ENCODE measurements around the gene CHMP6. TPM values are rescaled to one million over a fixed set of nuclear protein-coding genes. Genes with fewer than 3 reads are reported as not detected.
A peak's percentile ranks its signal among the peaks of the same experiment; 100 is the strongest.

The CHMP6 gene
- total RNA-seq, 4 donors from 2014 or later, result 19.8 to 36.7 (median 26.1) TPM

DNA sequence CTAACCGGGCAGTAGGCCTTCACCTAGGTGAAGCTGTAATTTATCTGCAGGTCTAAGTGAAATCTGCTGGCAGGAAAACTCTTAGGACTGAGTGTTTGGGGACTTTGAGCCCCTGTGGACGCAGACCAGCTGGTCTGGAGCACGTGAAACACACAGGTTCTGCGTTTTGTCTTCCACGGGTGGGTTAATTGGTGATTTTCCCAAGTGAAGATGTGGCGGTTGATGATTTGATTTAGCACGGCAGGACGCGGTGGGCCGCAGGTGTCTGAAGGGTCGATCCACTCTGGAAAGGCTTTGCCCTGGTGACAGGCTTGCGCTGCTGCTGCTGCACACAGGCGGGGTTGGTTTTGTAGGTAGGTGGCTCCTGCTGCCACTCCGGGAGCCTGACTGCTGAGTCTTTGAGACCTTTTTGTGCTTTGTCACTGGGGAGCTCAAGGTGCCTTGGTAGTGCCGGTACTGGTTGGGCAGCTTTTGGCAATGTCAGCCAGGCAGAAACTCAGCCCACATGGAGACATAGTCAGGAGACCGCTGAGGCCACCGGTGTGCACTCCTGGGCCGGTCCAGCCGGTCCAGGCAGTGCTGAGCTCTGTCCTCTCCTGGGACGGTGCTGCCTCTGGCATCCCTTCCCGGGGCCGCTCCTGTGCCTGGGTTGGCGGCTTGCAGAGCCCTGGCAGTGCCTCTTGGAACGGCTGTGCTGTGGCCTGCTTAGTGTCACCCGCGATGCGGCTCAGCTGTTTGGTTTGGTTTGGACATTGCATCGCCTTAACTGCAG is 45.6 kb downstream of the CHMP6 start:
- no peak for TF ChIP-seq POLR2A (IDR thresholded peaks at IDR 0.05)
- TF ChIP-seq, protein P1, sequence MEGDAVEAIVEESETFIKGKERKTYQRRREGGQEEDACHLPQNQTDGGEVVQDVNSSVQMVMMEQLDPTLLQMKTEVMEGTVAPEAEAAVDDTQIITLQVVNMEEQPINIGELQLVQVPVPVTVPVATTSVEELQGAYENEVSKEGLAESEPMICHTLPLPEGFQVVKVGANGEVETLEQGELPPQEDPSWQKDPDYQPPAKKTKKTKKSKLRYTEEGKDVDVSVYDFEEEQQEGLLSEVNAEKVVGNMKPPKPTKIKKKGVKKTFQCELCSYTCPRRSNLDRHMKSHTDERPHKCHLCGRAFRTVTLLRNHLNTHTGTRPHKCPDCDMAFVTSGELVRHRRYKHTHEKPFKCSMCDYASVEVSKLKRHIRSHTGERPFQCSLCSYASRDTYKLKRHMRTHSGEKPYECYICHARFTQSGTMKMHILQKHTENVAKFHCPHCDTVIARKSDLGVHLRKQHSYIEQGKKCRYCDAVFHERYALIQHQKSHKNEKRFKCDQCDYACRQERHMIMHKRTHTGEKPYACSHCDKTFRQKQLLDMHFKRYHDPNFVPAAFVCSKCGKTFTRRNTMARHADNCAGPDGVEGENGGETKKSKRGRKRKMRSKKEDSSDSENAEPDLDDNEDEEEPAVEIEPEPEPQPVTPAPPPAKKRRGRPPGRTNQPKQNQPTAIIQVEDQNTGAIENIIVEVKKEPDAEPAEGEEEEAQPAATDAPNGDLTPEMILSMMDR (IDR thresholded peaks at IDR 0.05), result no peak
- DNase-seq (ENCODE audit: low spot score in 2 of 2), result no peak
- WGBS, 2 donors, result 53 to 55% methylated on average over 25 to 28 of the region's 28 CpGs
- intact Hi-C loops (cut with DNase I; ENCODE audit: low total_unique reads), result loop anchor here (5.0 kb wide), 1 partner anchor 60 kb away; no protein-coding TSS in a partner anchor
- peak overlapping the region; percentile 0 for H3K4me3 ChIP-seq (ENCODE audit: low read depth, poor library complexity, severe bottlenecking)

DNA sequence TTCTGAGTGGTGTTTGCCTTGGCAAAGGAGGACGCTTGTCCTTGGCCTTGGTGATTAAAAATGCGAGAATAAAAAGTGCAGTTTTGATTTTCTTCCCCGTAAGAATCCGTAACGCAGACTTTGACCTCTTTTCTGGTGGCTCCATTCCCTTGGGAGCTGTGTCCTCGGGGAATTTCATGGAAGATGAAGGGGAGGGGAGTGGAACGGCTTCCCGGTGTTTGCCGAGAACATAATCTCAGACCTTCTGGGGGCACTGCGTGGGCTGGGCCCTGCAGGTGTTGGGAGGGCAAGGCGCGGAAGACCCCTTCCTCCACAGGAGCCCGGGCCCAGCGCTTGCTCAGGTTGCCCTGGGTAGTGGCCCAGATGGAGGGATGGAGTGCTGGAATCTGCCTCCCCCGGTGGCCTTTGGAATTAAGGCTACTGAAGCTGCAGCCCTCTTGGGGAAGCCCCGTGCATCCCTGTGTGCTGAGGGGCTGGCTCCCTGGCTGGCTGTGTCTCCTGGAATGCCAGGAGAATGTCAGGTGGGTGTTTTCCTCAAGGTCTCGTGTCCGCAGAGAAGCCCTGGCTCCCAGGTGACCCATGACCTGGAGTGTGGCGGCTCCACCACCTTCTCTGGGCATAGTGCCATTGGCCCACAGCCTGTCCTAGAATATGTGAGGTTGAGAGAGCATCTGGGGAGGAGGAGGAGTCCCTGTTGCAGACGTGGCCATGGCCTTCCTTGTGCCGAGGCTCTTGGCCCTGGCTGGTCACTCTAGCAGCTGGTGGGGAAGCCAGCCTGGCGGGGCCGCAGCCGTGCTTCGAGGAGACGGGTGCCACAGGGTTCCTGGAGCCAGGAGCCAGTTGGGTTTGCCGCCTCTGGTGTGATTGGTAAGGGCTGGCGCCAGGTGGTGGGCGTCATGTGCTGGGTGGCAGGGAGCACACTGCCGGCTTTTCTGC is 46.4 kb downstream of the CHMP6 start:
- WGBS, 2 donors, result 56 to 57% methylated on average over 30 of the region's 30 CpGs
- DNase-seq (ENCODE audit: low spot score in 2 of 2), result no peak
- no peak for TF ChIP-seq POLR2A (IDR thresholded peaks at IDR 0.05)
- TF ChIP-seq, protein P1 (IDR thresholded peaks at IDR 0.05), result no peak
- H3K4me3 ChIP-seq (ENCODE audit: low read depth, poor library complexity, severe bottlenecking), result no peak overlapping the region
- intact Hi-C loops (cut with DNase I; ENCODE audit: low total_unique reads), result loop anchor here (5.0 kb wide), 1 partner anchor 59 kb away; no protein-coding TSS in a partner anchor

DNA sequence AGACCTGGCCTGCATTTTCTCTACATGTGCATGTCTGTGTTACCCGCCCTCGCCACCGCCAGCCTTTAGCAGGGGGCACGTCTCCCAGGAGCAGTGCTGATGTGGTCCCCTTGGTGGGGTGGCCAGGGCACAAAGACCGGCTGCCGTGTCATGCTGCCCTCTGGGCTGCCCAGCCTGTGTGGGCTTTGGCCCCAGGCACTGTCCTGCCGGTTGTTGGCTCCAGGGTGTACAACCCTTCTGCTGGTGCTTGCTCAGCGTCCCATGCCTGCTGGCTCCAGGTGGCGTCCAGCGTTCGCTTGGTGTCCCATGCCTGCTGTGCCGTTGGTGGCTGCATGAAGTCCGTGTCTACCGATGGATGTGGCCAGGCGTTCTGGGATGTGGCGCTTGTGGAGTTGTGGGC is 47.5 kb downstream of the CHMP6 start:
- no peak overlapping the region for H3K4me3 ChIP-seq (ENCODE audit: low read depth, poor library complexity, severe bottlenecking)
- no peak for TF ChIP-seq POLR2A (IDR thresholded peaks at IDR 0.05)
- TF ChIP-seq, protein P1 (IDR thresholded peaks at IDR 0.05), result no peak
- 83 to 88% methylated on average over 14 to 16 of the region's 16 CpGs for WGBS, 2 donors
- DNase-seq (ENCODE audit: low spot score in 2 of 2), result no peak
- intact Hi-C loops (cut with DNase I; ENCODE audit: low total_unique reads), result loop anchor here (5.0 kb wide), 1 partner anchor 58 kb away; no protein-coding TSS in a partner anchor

DNA sequence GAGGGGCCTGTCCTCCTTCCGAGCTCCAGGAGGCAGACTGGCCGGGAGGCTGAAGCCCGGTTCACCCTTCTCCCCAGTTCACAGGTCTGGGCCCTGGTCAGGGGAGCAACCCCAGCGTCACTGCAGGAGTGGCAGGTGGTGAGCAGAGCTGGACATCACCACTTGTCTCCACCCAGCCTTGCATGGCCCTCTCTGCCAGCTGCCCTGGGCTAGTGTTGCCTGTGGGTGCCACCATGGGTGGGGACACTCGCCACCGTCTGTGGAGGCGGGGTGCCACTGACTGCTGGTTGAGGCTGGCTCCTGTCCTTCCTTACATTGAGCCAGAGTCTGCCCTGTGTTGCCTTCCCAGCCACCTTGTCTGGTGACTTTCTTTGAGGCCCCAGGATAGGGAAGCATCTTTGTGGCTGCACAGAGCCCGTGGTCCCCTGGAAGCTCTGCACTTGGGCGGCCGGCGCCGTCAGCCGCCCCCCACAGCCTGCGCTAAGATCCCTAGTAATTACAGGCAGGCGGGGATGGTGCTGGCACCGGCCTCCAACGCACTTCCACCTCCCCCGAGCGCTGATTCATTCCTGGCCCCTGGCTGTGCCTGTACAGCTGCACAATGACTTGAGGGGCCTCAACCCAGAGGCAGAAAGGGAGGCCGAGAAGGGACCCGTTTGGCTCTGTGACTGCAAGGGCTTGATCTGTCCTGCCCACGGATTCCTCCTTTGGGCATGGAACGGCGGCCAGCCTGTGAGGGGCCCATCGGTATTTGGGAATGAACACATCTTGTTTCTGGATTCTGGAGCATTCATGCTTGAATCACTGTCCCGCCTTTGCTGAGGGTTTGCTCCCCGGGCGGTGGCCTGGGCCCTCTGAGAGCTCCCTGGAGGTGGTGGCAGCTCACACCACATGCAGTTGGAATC is 48.5 kb downstream of the CHMP6 start:
- intact Hi-C loops (cut with DNase I; ENCODE audit: low total_unique reads), result loop anchor here (5.0 kb wide), 1 partner anchor 57 kb away; no protein-coding TSS in a partner anchor
- no peak for TF ChIP-seq POLR2A (IDR thresholded peaks at IDR 0.05)
- TF ChIP-seq, protein P1 (IDR thresholded peaks at IDR 0.05), result no peak
- WGBS, 2 donors, result 22 to 26% methylated on average over 25 to 26 of the region's 28 CpGs
- no peak for DNase-seq (ENCODE audit: low spot score in 2 of 2)
- H3K4me3 ChIP-seq (ENCODE audit: low read depth, poor library complexity, severe bottlenecking), result no peak overlapping the region

DNA sequence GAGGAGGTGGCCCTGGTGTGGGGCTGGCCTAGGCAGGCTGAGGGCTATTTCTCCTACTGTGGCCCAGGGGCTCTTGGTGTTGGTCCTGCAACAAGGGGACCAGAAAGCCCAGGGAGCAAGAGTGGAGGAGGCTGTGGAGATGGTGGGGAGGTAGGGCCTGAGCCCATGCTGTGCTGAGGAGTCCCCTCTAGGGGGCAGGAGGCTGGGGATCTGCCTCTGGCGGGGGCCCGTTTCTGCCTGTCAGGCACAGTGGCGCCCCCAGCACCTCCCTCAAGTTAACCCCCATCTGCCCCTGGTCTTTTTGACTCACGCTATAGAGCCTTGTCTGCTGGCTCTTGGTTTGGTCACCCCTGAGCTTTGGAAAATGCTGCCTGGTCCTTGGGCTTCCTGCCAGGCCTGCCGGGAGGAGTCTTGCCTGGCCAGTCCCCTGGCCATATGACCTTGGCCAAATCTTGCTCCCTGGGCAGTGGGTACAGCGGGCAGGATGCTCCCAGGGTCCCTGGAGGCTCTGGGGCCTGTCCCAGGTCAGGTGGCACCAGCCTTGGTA is 49.2 kb downstream of the CHMP6 start:
- intact Hi-C loops (cut with DNase I; ENCODE audit: low total_unique reads), result no loop called here
- H3K4me3 ChIP-seq (ENCODE audit: low read depth, poor library complexity, severe bottlenecking), result no peak overlapping the region
- DNase-seq (ENCODE audit: low spot score in 2 of 2), result no peak
- no peak for TF ChIP-seq POLR2A (IDR thresholded peaks at IDR 0.05)
- TF ChIP-seq, protein P1 (IDR thresholded peaks at IDR 0.05), result no peak
- WGBS, 2 donors, result 30 to 43% methylated on average over 4 to 5 of the region's 6 CpGs

All from lower leg skin (tissue), 4 donors.